Testis (tissue), 3 donors: Measurements from ENCODE around the gene REEP3. TPM values are rescaled to one million over a fixed set of nuclear protein-coding genes. Genes with fewer than 3 reads are reported as not detected.

Experiments used
- DNase-seq: peaks from one replicate; pipeline ENCODE4 v3.0.0-alpha.2; 2019
- H3K27ac ChIP-seq, 2 donors: fragments of 200-600 bp; sonication (generic); one replicate each; pipeline ENCODE4 v1.5.1; 2019
- H3K27me3 ChIP-seq: fragments of 200-600 bp; sonication (generic); one replicate; pipeline ENCODE4 v1.5.1; 2019
- H3K36me3 ChIP-seq: fragments of 200-600 bp; sonication (generic); one replicate; pipeline ENCODE4 v1.5.1; 2017; ENCODE audit warnings: low read depth; ENCODE audit errors: missing control alignments
- H3K4me1 ChIP-seq: fragments of 200-600 bp; sonication (generic); one replicate; pipeline ENCODE4 v1.5.1; 2019
- H3K4me3 ChIP-seq, 2 donors: fragments of 200-600 bp; sonication (generic); one replicate each; pipeline ENCODE4 v1.5.1; 2017 to 2019
- H3K9me3 ChIP-seq: fragments of 200-600 bp; sonication (generic); one replicate; pipeline ENCODE4 v1.5.1; 2017
- POLR2A ChIP-seq: fragments of 450-650 bp; IDR thresholded peaks from one replicate; pipeline ENCODE4 v1.6.1; 2017; ENCODE audit warnings: antibody characterized with exemption, mild to moderate bottlenecking, moderate library complexity
- WGBS, 2 donors: methylation state at CpG; one replicate each; pipeline ENCODE4 v1.1.5; 2018; 5-methylcytosine and 5-hydroxymethylcytosine counted together
- intact Hi-C: fragments of 100-400 bp; cut with DNase I; formaldehyde crosslinking; loops from one replicate; pipeline ENCODE4 v1.15.1; 2023; ENCODE audit warnings: low total_unique reads
- polyA plus RNA-seq: library from polyadenylated mRNA; stranded (reverse); fragments of 350-450 nt; fragmentation: Illumina TruSeq; extraction: RNeasy Lipid Tissue Mini Kit (QIAGEN cat#74804); gene quantifications from one replicate; pipeline ENCODE4 v1.2.3, GENCODE V29; 2014; ENCODE audit warnings: low read depth, low replicate concordance; ENCODE audit not compliant: insufficient read depth
- total RNA-seq, 2 donors: library from RNA; depleted of rRNA; stranded (reverse); fragments of >200 nt; gene quantifications; one replicate each; pipeline ENCODE4 v1.2.3, GENCODE V29; 2016
- TF ChIP-seq, protein P1 (sequence below), 3 experiments: fragments of 450-650 bp in 2 of 3; fragments of 200-600 bp in 1 of 3; sonication (generic) in 1 of 3; IDR thresholded peaks; one replicate each; pipeline ENCODE4 v1.5.1; 2016 to 2019; ENCODE audit warnings: antibody characterized with exemption in 3 of 3, mild to moderate bottlenecking in 2 of 3, moderate library complexity in 1 of 3

Gene REEP3
- total and polyA plus RNA-seq, 3 donors from 2014 or later: 18.4 to 45.2 (median 20.3) TPM

DNA sequence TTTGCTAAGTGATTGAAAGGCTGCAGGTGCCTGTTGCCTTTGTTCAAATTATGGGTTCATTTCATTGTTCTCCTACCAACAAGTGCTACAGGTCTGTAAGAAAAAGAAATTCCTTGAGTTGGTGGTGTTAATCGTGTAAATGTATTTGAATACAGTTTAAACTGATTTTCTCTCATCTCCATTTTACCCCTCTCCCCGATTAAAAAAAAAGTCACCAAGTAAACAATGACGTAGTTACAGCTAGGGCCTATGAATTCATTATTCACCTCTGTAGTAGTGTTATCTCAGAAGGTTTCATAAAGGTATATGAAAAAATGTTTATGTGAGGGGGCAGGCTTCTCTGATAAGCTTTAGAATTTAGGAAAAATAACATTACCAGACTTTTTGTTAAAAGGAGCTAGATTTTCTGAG is 1.1 kb downstream of the REEP3 start:
- H3K9me3 ChIP-seq: no peaks in the 10 kb centered on the region
- intact Hi-C loops: no loop called here
- H3K4me3 ChIP-seq: peak overlapping the region; percentile 75 to 78
- 2% methylated on average over 3 of the region's 3 CpGs for WGBS, 2 donors
- no peak for DNase-seq
- H3K27ac ChIP-seq: peak overlapping the region; percentile 92 to 98
- no peaks in the 10 kb centered on the region for H3K36me3 ChIP-seq
- no peaks in the 10 kb centered on the region for H3K27me3 ChIP-seq
- peaks cover 3% of the 10 kb centered on the region for H3K4me1 ChIP-seq
- TF ChIP-seq, protein P1, sequence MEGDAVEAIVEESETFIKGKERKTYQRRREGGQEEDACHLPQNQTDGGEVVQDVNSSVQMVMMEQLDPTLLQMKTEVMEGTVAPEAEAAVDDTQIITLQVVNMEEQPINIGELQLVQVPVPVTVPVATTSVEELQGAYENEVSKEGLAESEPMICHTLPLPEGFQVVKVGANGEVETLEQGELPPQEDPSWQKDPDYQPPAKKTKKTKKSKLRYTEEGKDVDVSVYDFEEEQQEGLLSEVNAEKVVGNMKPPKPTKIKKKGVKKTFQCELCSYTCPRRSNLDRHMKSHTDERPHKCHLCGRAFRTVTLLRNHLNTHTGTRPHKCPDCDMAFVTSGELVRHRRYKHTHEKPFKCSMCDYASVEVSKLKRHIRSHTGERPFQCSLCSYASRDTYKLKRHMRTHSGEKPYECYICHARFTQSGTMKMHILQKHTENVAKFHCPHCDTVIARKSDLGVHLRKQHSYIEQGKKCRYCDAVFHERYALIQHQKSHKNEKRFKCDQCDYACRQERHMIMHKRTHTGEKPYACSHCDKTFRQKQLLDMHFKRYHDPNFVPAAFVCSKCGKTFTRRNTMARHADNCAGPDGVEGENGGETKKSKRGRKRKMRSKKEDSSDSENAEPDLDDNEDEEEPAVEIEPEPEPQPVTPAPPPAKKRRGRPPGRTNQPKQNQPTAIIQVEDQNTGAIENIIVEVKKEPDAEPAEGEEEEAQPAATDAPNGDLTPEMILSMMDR (IDR thresholded peaks at IDR 0.05): no peak
- TF ChIP-seq POLR2A: no peak

DNA sequence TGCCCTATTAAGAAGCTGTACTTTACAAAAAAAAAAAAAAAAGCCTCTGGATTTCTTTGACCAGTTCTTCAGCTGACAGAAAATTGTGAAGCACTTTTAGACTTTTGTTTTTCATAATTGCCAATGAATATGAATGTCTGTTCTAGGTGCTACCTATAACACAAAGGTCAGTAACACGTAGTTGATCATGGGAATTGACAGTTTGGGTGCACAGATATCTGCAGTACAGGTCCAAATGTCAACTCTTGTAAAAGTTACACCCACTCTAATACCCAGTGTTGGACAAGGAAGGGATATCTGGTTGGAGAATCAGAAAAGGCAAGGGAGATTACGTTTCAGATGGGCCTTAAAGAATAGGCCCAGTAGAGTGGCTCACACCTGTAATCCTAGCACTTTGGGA is 1.8 kb downstream of the REEP3 start:
- Histone ChIP-seq H3K36me3 (no peaks in the 10 kb centered on the region), H3K27ac (peak overlapping the region in 1 of 2 donors; percentile 98), H3K27me3 (no peaks in the 10 kb centered on the region), H3K4me3 (no peak overlapping the region), H3K4me1 (peaks cover 3% of the 10 kb centered on the region), H3K9me3 (no peaks in the 10 kb centered on the region)
- no peak for DNase-seq
- intact Hi-C loops: no loop called here
- 71 to 75% methylated on average over 2 of the region's 2 CpGs for WGBS, 2 donors
- no peak for TF ChIP-seq POLR2A
- TF ChIP-seq, protein P1 (IDR thresholded peaks at IDR 0.05): no peak

DNA sequence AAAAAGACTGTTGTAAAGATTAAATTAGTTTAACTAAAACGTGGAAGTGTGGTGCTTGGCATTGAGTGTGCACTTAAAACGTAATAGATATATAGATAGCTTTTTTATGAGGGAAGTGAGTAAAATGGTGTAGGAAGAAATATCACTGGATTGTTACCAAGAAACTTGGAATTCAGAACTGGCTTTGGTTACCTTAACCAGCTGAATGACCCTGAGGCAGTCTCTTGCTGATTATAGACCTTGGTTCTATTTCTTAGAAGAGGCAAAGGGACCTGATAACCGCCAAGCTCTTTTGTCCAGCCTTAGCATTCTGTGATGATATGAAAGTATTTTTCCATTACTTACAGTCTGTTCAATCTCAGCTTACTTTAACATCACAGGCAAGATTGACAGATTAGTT is 3.8 kb downstream of the REEP3 start:
- no peak for TF ChIP-seq POLR2A
- Histone ChIP-seq H3K9me3 (no peaks in the 10 kb centered on the region), H3K4me3 (no peak overlapping the region), H3K27ac (no peak overlapping the region), H3K27me3 (no peaks in the 10 kb centered on the region), H3K36me3 (no peaks in the 10 kb centered on the region), H3K4me1 (peaks cover 3% of the 10 kb centered on the region)
- no peak for DNase-seq
- intact Hi-C loops: no loop called here
- 71 to 75% methylated on average over 3 of the region's 3 CpGs for WGBS, 2 donors

DNA sequence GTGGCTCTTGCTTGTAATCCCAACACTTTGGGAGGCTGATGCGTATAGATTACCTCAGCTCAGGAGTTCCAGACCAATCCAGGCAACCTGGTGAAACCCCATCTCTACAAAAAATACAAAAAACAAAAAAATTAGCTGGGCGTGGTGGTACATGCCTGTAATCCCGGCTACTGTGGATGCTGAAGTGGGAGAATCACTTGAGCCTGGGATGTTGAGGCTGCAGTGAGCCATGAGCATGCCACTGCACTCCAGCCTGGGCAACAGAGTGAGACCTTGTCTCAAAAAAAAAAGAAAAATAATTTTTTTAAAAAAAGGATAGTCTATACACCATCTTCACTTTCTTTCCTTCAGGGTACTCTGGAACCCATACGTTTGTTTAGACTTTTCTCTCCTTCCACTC is 6.2 kb downstream of the REEP3 start:
- WGBS, 2 donors: 92 to 94% methylated on average over 4 of the region's 4 CpGs
- intact Hi-C loops: no loop called here
- TF ChIP-seq, protein P1 (IDR thresholded peaks at IDR 0.05): no peak
- TF ChIP-seq POLR2A: no peak
- no peak for DNase-seq
- Histone ChIP-seq H3K27me3 (no peaks in the 10 kb centered on the region), H3K36me3 (no peaks in the 10 kb centered on the region), H3K4me3 (no peak overlapping the region), H3K27ac (no peak overlapping the region), H3K9me3 (no peaks in the 10 kb centered on the region), H3K4me1 (no peaks in the 10 kb centered on the region)

DNA sequence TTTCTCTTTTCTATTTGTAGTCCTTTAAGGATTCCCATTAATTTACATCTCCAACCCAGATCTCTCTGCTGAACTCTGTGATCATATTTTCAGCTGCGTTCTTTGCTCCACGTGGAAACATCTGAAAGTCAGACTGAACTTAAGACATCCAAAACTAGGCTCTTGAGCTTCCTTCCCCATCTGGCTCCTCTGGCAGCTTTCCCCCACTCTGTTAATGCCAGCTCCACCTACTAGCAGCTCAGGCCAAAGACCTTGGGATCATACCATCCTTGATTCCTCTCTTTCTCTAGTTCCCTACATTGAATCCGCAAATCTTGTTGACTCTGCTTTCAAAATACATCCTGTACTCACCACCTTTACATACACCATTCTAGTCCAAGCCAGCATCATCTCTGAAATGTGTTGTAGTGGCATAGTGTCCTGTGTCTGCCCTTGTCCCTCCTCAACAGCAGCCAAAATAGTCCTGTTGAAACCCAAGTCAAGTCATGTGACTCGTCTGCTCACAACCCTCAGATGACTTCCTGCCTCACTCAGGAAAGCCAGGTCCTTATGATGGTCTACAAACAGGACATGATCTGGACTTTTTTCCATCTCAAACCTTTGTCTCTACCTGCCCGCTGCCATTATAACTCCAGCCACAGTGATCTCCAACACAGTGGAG is 7.0 kb downstream of the REEP3 start:
- TF ChIP-seq POLR2A: no peak
- TF ChIP-seq, protein P1 (IDR thresholded peaks at IDR 0.05): no peak
- Histone ChIP-seq H3K4me3 (no peak overlapping the region), H3K9me3 (no peaks in the 10 kb centered on the region), H3K27me3 (no peaks in the 10 kb centered on the region), H3K4me1 (no peaks in the 10 kb centered on the region), H3K36me3 (no peaks in the 10 kb centered on the region), H3K27ac (no peak overlapping the region)
- intact Hi-C loops: no loop called here
- 85 to 95% methylated on average over 5 of the region's 5 CpGs for WGBS, 2 donors
- no peak for DNase-seq
